GM21381 (cell line): ENCODE data around the gene SCAMP2.

Experiments used
- ATAC-seq: cut with Tn5 transposase; IDR thresholded peaks from one replicate; pipeline ENCODE4 v1.9.1; 2021; ENCODE audit warnings: mild to moderate bottlenecking, moderate library complexity; ENCODE audit not compliant: unreplicated experiment

The SCAMP2 gene

GRCh38 chr15:74863239-74864056 lies 9.7 kb downstream of the SCAMP2 start:
- no peak for ATAC-seq

- ATAC-seq, result no peak
These were observed 14.8 kb downstream of the SCAMP2 start for GRCh38 chr15:74858369-74858740.

- no peak for ATAC-seq
These were observed 15.3 kb downstream of the SCAMP2 start for GRCh38 chr15:74857671-74858368.

GRCh38 chr15:74857082-74857655 lies 16.0 kb downstream of the SCAMP2 start:
- ATAC-seq, result peak; percentile 74

GRCh38 chr15:74856537-74856936 lies 16.6 kb downstream of the SCAMP2 start:
- ATAC-seq, result no peak

- ATAC-seq, result no peak
These were observed 17.3 kb downstream of the SCAMP2 start for GRCh38 chr15:74855857-74856256.

GRCh38 chr15:74854453-74855022 lies 18.6 kb downstream of the SCAMP2 start:
- ATAC-seq, result no peak

- ATAC-seq, result no peak
These were observed 21.2 kb downstream of the SCAMP2 start for GRCh38 chr15:74851960-74852359.

- no peak for ATAC-seq
These were observed 22.8 kb downstream of the SCAMP2 start for GRCh38 chr15:74850393-74850792.

GRCh38 chr15:74847432-74847831 lies 25.7 kb downstream of the SCAMP2 start:
- ATAC-seq, result no peak

- no peak for ATAC-seq
These were observed 27.6 kb downstream of the SCAMP2 start for GRCh38 chr15:74845581-74845980.

GRCh38 chr15:74845208-74845568 lies 28.0 kb downstream of the SCAMP2 start:
- no peak for ATAC-seq

- ATAC-seq, result no peak
These were observed 28.6 kb downstream of the SCAMP2 start for GRCh38 chr15:74844319-74845207.

- ATAC-seq, result no peak
These were observed 29.3 kb downstream of the SCAMP2 start for GRCh38 chr15:74843891-74844299.

GRCh38 chr15:74843445-74843828 lies 29.7 kb downstream of the SCAMP2 start:
- ATAC-seq, result no peak

GRCh38 chr15:74842581-74843444 lies 30.4 kb downstream of the SCAMP2 start, which contains the start of gene ULK3:
Gene ULK3 (minus strand): TSS chr15:74843156. CDS start chr15:74843105, 51 bp downstream.
- peak; percentile 86 for ATAC-seq

GRCh38 chr15:74841891-74842373 lies 31.2 kb downstream of the SCAMP2 start:
- no peak for ATAC-seq

GRCh38 chr15:74840851-74841775 lies 32.1 kb downstream of the SCAMP2 start:
- ATAC-seq, result no peak
